UCSD-AML1 (cell line): ENCODE results near the gene SMCR8.
"Not testable (repeated sequence)": the region's sequence is repeated elsewhere in the genome, so short reads cannot be mapped to it uniquely, and the experiment has no call there.

ENCODE experiments used
- DNase-seq: peaks from one replicate; lab custom pipeline; 2025; ENCODE audit not compliant: unreplicated experiment; lab: John Stamatoyannopoulos, UW

Gene SMCR8

GRCh38 chr17:18315961-18316360 is 868 bp downstream of the SMCR8 start:
- no peak for DNase-seq

DNA sequence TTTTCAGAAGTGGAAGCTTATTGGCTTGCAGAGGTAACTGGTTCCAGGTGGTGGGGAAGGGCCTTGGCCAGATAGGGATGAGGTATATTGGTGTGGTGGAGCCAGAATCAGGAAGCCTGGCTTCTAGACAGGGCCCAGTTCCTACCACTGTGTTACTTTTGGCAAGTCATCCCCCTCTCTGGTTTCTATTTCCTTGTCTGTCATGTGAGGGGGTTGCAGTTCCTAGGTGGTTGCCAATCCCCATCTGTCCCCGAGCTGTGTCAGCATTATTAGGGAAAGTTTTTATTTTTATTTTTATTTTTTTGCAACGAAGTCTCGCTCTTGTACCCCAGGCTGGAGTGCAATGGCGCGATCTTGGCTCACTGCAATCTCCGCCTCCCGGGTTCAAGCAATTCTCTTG is 3.0 kb downstream of the SMCR8 start:
- DNase-seq = no peak

DNA sequence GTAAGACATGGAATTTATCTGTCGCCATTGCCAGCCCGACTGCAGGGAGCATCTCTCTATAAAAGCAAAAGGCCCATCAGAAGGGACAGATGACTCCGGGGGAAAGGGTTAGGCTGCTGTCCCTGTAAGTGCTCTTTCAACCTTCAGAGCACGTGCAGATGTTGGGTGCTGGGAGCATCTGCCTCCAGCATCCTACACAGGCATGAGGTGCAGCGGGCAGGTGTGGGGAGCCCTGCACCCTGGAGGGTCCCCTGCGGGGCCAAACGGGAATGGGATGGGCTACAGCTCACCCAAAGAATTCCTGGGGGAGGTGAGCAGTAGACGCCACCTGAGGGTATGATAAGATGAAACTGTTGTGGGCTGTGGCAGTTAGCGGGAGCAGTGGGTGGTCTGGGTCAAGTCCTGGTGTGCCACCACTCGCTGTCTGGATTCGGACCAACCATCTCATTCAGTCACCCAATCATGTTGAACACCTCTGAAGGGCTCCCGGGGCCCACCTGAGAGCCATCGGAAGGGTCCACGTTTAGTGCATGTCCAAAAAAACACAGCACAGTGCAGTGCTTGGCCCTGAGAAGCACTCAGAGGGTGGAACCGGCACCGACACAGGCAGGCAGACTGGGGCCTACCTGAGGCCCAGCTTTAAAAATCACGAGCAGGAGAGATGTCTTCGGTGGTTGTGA is 3.8 kb downstream of the SMCR8 start:
- no peak for DNase-seq

DNA sequence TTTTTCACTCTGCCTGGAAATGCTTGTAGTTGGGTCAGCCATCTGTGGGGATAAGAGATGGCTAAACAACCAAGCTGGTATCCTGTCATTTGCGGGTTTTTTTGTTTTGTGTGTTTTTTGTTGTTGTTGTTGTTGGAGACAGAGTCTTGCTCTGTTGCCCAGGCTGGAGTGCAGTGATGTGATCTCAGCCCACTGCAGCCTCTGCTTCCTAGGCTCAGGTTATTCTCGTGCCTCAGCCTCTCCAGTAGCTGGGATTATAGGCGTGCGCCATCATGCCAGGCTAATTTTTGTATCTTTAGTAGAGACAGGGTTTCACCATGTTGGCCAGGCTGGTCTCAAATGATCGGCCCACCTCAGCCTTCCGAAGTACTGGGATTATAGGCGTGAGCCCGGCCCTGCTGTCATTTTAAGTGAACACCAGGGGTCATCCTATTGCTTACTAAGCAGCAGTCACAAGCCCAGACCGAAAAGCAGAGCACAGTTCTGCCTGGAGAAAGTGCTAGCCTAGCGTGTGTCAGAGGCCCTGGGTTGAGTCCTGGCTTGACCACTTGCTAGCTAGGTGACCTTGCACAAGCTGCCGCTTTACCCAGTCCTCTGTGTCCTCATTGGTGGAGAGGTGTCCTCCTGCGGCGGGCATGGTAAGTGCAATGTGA is 4.6 kb downstream of the SMCR8 start:
- no peak for DNase-seq

DNA sequence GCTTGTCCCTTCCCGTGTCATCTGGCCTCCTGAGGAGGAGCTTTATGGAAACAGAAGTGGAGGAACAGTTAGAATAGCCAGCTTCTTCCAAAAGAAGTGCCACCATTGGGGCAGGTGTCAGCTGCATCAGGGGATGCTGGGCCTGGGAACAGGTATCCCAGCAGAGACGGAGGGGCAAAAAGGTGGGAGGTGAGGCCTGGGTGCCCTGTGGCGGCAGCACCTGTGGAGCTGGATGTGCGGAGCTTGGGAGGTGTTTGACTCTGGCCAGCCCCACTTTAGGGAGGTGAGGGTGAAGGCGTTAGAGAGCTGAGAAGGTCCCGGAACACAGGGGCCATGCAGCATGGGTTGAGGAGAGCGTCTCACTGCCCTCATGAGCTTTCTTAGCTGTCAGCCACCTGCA is 5.2 kb downstream of the SMCR8 start:
- no peak for DNase-seq

DNA sequence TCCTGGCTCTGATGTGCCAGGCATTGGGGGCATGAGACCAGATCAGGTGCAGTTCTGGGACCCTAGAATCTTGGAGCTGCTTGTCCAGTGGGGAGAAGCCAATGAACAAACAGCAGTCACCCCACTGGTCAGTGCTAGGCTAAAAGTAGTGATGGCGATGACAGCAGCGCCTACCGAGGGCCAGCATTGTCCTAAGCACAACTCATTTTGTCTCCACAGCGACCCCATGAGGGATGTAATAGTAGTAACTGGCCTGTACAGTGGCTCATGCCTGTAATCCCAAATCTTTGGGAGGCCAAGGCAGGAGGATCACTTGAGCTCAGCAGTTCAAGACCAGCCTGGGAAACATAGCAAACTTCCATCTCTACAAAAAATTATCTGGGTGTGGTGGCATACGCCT is 6.2 kb downstream of the SMCR8 start:
- no peak for DNase-seq

DNA sequence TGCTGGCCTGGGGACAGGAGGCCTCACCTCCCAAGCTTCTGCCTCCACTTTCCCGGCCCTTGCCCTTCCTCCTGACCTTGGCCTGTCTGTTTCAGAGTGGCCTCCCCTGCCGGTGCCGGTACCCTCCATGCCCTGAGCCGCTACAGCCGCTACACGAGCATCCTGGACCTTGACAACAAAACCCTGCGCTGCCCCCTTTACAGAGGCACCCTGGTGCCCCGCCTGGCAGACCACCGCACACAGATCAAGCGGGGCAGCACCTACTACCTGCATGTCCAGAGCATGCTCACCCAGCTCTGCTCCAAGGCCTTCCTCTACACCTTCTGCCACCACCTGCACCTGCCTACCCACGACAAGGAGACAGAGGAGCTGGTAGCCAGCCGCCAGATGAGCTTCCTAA is 7.4 kb downstream of the SMCR8 start:
- DNase-seq = no peak

DNA sequence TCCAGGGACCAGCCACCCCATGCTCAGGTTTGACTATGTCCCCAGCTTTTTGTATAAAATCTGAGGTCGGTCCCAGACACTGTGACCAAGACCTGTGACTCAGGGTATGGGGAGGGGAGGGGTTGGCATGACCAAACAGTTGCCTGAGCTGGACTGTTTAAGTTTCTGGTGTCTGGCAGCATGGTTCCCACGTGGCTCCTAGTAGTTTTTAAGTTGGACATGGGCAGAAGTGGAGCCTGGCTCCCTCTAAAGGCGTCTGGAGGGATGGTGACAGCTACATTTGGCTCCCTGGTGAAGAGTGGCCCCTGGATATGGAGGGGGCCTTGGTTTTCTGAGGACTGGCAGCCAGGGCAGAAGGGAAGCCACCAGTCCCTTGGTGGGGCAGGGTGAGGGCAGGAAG is 7.9 kb downstream of the SMCR8 start:
- no peak for DNase-seq

GRCh38 chr17:18323507-18324139 is 8.5 kb downstream of the SMCR8 start:
- DNase-seq = no peak

DNA sequence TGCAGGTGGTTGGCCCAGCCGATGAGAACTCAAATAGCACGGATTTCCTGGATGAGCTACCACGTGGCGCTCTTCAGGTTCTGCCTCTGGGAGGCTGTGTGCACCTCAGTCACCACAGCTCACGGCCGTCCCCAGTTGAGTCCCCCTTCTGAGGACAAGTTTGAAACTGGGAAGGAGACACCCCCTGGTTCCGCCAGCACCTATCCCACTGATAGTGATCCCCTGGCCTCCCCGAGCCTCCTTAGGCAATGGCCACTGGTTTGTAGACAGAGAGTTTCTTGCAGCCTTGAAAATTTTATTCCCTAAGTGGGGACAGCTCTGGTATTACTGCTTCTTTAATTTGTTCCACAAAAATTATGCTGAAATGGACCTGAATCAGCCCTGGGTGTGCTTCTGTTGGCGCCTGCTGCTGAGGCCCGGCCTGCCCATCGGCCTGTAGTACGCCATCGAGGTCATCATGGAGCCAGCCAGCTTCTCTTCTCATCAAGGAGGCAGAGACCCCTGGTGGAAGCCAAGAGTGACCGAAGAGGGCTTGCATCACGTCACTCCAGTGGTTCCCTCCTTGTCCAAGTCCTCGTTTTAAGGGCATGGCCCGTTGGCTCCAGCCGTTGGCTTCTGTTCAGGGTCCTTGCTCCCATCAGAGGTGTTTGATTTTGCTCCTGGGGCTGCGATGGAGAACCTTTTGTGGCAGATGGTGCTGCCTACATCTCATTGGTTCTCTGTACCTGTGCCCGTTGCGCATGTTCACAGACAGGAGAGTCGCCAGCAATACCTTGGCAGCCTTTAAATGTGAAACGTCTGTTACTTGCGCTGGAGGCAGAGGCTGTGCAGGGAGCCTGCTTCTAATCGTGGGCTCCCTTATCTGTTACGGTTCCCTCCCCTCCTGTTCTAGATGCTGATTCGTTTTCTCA is 9.3 kb downstream of the SMCR8 start:
- no peak for DNase-seq

- DNase-seq = no peak
Measured at GRCh38 chr17:18326039-18326438, 10.9 kb downstream of the SMCR8 start.

DNA sequence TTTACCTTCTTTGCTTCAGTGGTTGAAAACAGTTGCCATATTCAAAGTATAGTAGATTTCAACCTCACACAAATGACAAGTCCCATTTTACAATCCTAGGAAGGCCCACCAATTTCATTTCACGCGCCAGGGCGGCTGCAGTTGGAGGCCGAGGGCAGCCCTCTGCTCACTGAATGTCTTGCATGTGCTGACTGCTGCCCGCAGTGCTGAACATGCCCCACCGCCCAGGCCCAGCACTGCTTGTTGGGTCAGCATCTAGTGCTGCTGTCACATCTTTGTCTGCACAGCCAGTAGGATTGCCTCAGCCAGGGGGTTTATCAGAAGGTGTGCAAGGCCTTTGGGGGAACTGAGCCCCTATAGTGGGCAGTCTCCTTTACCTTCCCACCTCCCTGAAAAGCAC is 11.5 kb downstream of the SMCR8 start:
- no peak for DNase-seq

GRCh38 chr17:18327093-18327492 is 12.0 kb downstream of the SMCR8 start:
- DNase-seq = no peak

- DNase-seq = no peak
Measured at GRCh38 chr17:18327556-18327955, 12.5 kb downstream of the SMCR8 start.

- no peak for DNase-seq
Measured at GRCh38 chr17:18328643-18329204, 13.6 kb downstream of the SMCR8 start.

DNA sequence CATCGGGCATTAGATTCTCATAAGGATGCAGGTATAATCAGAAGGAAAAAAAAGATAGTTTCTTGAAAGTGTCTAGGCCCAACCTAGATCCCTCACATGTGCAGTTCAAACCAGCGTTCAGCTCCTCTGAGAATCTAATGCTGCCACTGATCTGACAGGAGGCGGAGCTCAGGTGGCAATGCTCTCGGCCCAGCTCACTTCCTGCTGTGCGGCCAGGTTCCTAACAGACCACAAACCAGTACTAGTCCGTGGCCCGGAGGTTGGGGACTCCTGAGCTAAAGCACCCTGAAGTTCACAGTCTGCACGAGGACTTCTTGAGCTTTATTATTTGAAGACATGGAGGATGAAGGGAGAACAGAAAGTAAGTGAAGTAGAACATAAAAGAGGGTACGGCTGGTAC is 16.8 kb downstream of the SMCR8 start:
- no peak for DNase-seq

GRCh38 chr17:18332909-18333489 is 17.9 kb downstream of the SMCR8 start:
- DNase-seq = no peak

DNA sequence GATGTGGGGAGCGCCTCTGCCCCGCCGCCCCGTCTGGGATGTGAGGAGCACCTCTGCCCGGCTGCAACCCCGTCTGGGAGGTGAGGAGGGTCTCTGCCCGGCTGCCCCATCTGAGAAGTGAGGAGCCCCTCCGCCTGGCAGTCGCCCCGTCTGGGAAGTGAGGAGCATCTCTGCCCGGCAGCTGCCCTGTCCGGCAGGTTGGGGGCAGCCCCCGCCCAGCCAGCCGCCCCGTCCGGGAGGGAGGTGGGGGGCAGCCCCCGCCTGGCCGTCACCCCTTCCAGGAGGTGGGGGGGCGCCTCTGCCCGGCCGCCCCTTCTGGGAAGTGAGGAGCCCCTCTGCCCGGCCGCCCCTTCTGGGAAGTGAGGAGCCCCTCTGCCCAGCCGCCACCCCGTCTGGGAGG is 23.1 kb downstream of the SMCR8 start:
- DNase-seq = not testable (repeated sequence)

- no peak for DNase-seq
Measured at GRCh38 chr17:18339933-18340332, 24.8 kb downstream of the SMCR8 start.

- no peak for DNase-seq
Measured at GRCh38 chr17:18344021-18344420, 28.9 kb downstream of the SMCR8 start.

DNA sequence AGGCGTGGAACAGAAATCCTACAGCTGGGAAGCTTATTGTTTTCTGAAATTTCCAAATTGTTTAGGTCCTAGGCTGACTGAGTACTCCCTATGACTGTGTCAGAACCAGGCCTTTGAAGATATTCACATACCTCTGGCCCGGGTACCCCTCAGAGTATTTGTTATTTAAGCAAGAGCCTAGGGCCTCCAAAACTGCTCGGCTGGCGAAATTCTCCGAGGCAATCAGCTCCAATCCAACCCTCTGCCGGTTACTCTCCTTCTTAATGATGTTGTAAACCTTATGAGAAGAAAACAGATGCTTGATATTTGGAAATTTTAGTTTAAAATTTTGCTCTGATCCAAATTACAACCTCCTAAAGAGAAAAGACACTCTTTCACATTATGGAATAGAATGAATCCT is 38.4 kb downstream of the SMCR8 start:
- DNase-seq = no peak
